Parathyroid adenoma (tissue), 2 donors: ENCODE data around the gene KCND3.
A peak's percentile ranks its signal among the peaks of the same experiment; 100 is the strongest.

ENCODE experiments used
- H2AFZ ChIP-seq: fragments of 300-600 bp; sonication (generic); one replicate; pipeline ENCODE4 v1.7.0; 2017; ENCODE audit warnings: antibody characterized with exemption, mild to moderate bottlenecking
- H3K27ac ChIP-seq: fragments of 300-600 bp; sonication (generic); one replicate; pipeline ENCODE4 v1.7.0; 2017
- H3K27me3 ChIP-seq: fragments of 300-600 bp; sonication (generic); one replicate; pipeline ENCODE4 v1.7.0; 2017; ENCODE audit warnings: low read length; ENCODE audit not compliant: control insufficient read depth, insufficient read depth
- H3K36me3 ChIP-seq: fragments of 300-600 bp; sonication (generic); one replicate; pipeline ENCODE4 v1.7.0; 2017; ENCODE audit warnings: low read length; ENCODE audit not compliant: control insufficient read depth, insufficient read depth
- H3K4me1 ChIP-seq: fragments of 300-600 bp; sonication (generic); one replicate; pipeline ENCODE4 v1.7.0; 2017; ENCODE audit warnings: control low read depth
- H3K4me2 ChIP-seq: fragments of 300-600 bp; sonication (generic); one replicate; pipeline ENCODE4 v1.7.0; 2017; ENCODE audit warnings: low read length
- H3K4me3 ChIP-seq: fragments of 300-600 bp; sonication (generic); one replicate; pipeline ENCODE4 v1.7.0; 2017; ENCODE audit warnings: low read depth, low read length
- H3K79me2 ChIP-seq: fragments of 300-600 bp; sonication (generic); one replicate; pipeline ENCODE4 v1.7.0; 2017; ENCODE audit warnings: control low read depth
- H3K9ac ChIP-seq: fragments of 300-600 bp; sonication (generic); one replicate; pipeline ENCODE4 v1.7.0; 2017; ENCODE audit warnings: mild to moderate bottlenecking
- H3K9me3 ChIP-seq: fragments of 300-600 bp; sonication (generic); one replicate; pipeline ENCODE4 v1.7.0; 2017; ENCODE audit warnings: low read length; ENCODE audit not compliant: control insufficient read depth
- TF ChIP-seq, protein P1 (sequence below): fragments of 300-600 bp; sonication (generic); IDR thresholded peaks from one replicate; pipeline ENCODE4 v1.7.0; 2017; ENCODE audit warnings: antibody characterized with exemption, mild to moderate bottlenecking
- donor health status: primary hyperparathyroidism.

Gene KCND3

DNA sequence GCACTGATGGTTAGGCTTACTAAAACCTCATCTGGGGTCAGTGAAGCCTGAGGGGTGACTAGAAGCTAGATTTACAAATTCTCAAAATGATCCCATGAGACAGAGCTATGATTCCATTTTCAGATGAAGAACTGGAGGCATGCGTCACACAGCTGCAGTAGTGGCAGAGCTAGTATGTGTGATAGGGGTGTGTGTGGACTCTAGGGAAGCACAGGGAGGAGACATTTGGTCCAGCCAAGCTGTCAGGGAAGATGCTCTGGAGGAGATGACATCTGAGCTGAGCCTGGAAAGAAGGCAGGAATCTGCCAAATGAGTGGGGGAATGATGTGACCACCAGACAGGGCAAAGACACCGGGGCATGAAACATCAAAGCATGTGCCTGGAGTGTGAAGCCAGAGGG, 12.0 kb upstream of the KCND3 start:
- Histone ChIP-seq H2AFZ (no peak overlapping the region), H3K27ac (no peak overlapping the region), H3K27me3 (no peaks in the 10 kb centered on the region), H3K4me1 (no peaks in the 10 kb centered on the region), H3K79me2 (no peaks in the 10 kb centered on the region), H3K4me3 (no peak overlapping the region), H3K36me3 (no peaks in the 10 kb centered on the region), H3K9ac (no peak overlapping the region), H3K4me2 (no peak overlapping the region), H3K9me3 (no peaks in the 10 kb centered on the region)
- TF ChIP-seq, protein P1, sequence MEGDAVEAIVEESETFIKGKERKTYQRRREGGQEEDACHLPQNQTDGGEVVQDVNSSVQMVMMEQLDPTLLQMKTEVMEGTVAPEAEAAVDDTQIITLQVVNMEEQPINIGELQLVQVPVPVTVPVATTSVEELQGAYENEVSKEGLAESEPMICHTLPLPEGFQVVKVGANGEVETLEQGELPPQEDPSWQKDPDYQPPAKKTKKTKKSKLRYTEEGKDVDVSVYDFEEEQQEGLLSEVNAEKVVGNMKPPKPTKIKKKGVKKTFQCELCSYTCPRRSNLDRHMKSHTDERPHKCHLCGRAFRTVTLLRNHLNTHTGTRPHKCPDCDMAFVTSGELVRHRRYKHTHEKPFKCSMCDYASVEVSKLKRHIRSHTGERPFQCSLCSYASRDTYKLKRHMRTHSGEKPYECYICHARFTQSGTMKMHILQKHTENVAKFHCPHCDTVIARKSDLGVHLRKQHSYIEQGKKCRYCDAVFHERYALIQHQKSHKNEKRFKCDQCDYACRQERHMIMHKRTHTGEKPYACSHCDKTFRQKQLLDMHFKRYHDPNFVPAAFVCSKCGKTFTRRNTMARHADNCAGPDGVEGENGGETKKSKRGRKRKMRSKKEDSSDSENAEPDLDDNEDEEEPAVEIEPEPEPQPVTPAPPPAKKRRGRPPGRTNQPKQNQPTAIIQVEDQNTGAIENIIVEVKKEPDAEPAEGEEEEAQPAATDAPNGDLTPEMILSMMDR: no peak

DNA sequence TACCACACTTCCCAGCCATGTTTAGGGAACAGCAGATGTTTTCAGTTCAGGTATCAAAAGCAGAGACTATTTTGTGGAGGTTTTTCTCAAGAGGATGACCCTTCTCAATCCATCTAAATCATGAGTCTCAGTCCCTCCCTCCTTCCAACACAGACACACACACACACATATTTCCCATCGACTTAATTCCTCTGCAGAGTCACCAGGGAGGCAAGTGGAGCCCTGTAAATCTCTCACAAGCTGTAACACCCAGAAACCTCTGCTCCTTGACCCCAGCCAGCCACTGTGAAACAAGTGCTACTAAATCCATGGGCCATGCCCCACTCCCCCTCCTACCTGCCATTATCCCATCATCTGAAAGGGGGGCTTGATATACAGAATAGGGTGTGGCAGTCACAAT, 10.6 kb upstream of the KCND3 start:
- Histone ChIP-seq H3K79me2 (no peaks in the 10 kb centered on the region), H3K9me3 (no peaks in the 10 kb centered on the region), H3K4me3 (no peak overlapping the region), H3K36me3 (no peaks in the 10 kb centered on the region), H3K4me1 (no peaks in the 10 kb centered on the region), H2AFZ (no peak overlapping the region), H3K9ac (no peak overlapping the region), H3K4me2 (no peak overlapping the region), H3K27ac (no peak overlapping the region), H3K27me3 (no peaks in the 10 kb centered on the region)
- TF ChIP-seq, protein P1: no peak

DNA sequence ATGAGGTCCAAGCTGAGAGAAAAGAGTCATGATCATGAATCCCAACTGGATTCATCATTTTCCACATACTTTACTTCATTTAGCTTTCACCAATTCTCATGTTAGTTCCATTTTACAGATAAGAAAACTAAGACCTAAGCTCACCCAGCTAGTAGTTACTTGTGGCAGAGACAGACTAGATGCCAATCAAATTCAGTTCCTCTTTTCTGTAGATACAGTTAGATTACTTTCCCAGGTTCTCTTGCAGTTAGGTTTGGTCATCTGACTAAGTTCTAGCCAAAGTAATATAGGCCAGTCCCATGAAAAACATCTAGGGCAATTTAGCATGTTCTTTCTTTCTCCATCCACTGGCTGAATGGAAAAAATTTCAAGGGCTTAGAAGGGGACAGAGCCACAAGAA, 8.9 kb upstream of the KCND3 start:
- Histone ChIP-seq H3K4me3 (no peak overlapping the region), H3K27me3 (no peaks in the 10 kb centered on the region), H2AFZ (no peak overlapping the region), H3K36me3 (no peaks in the 10 kb centered on the region), H3K9ac (no peak overlapping the region), H3K27ac (no peak overlapping the region), H3K4me2 (no peak overlapping the region), H3K4me1 (no peaks in the 10 kb centered on the region), H3K79me2 (no peaks in the 10 kb centered on the region), H3K9me3 (no peaks in the 10 kb centered on the region)
- TF ChIP-seq, protein P1: no peak

DNA sequence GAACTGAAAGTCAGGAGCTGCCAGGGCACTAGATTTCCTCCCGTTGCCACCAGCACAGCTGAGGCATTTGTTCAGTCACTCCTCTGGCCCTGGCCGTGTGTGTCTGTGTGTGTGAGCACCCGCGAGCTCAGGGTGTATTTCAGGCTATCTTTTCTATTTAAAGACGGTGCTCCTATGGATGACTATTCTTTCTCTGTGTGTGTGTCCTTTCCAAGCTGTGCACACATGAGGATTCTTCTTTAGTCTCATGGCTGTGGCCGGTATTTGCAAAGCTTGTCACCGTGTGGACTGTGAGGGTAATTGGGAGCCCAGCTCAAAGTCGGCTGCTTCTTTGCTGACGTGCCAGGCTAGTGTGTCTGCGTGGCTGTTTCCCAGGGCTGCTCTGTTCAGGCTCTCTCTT, 3.0 kb upstream of the KCND3 start:
- TF ChIP-seq, protein P1: no peak
- H3K4me3 ChIP-seq: no peak overlapping the region
- H3K9ac ChIP-seq: no peak overlapping the region
- no peaks in the 10 kb centered on the region for H3K27me3 ChIP-seq
- no peak overlapping the region for H2AFZ ChIP-seq
- H3K4me1 ChIP-seq: no peaks in the 10 kb centered on the region
- no peaks in the 10 kb centered on the region for H3K36me3 ChIP-seq
- no peak overlapping the region for H3K4me2 ChIP-seq
- no peaks in the 10 kb centered on the region for H3K9me3 ChIP-seq
- H3K79me2 ChIP-seq: no peaks in the 10 kb centered on the region
- H3K27ac ChIP-seq: no peak overlapping the region

DNA sequence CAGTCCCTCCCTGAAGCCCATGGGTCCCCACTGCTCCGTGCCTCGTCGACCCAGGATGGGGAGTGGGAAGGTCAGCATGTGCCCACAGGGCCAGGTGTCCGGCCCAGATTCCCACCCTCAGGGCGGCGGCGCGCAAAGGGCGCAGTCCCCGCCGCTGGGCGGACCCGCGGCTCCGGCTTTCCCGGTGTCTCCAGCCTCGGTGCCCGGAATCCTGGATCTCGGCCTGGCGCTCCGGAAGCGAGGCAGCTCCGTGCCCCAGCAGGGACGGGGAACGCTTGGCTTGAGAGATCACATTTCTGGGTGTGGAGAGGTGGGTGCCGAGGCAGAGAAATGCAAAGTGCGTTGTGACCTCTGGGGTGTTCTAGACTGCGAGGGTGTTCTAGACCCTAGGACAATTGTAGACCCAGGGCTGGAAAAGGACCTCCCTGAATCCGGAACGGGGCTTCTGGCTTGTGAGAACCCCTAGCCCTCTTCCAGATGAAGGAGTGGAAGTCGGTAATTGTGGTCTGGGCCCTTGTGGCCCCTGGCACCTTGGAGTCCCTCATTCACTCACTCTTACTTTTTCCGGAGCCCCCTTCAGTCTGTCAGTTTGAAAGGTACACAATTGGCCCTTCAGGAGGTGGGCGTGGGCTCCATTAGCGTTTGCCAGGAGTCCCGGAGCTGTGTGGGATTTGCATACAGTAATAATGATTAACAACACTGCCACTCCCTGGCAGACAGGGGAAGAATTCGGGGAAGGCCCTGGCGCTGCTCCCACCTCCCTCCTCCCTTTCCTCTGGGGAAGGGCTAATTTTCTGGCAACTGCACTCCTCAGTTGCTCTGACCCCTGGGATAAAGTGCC, 1.6 kb upstream of the KCND3 start:
- peak overlapping the region; percentile 39 for H3K27ac ChIP-seq
- peak overlapping the region; percentile 83 for H3K4me2 ChIP-seq
- TF ChIP-seq, protein P1: peak; percentile 20
- H3K4me1 ChIP-seq: no peaks in the 10 kb centered on the region
- H3K27me3 ChIP-seq: no peaks in the 10 kb centered on the region
- H3K36me3 ChIP-seq: no peaks in the 10 kb centered on the region
- H2AFZ ChIP-seq: peak overlapping the region; percentile 77
- peak overlapping the region; percentile 56 for H3K4me3 ChIP-seq
- no peaks in the 10 kb centered on the region for H3K79me2 ChIP-seq
- H3K9ac ChIP-seq: no peak overlapping the region
- H3K9me3 ChIP-seq: no peaks in the 10 kb centered on the region
